ENCODE measurements around the gene FAM216A.

Gene FAM216A

GRCh38 chr12:110533607-110534006, 65.0 kb downstream of the FAM216A start:
- H3K4me1 ChIP-seq (ENCODE audit: control insufficient read depth, low read length) = peaks cover 53% of the 10 kb centered on the region
- peak overlapping the region; percentile 23 for H3K4me2 ChIP-seq (ENCODE audit: low read length)
- H3K9me2 ChIP-seq (replicated peaks; ENCODE audit: control insufficient read depth, low read length) = no peaks in the 10 kb centered on the region
- H3F3A ChIP-seq (ENCODE audit: control insufficient read depth, insufficient read depth) = peaks cover 11% of the 10 kb centered on the region; the same call in 1 of the 2 replicates
- peaks cover 68% of the 10 kb centered on the region for H3K36me3 ChIP-seq (ENCODE audit: control insufficient read depth, low read length)
- TF ChIP-seq EZH2phosphoT487 (IDR thresholded peaks at IDR 0.05; ENCODE audit: borderline replicate concordance, low read length) = no peak
- TF ChIP-seq CTCF (IDR thresholded peaks at IDR 0.05; ENCODE audit: low read depth, low read length, poor library complexity, severe bottlenecking) = no peak
- no peak overlapping the region for H3K27ac ChIP-seq (ENCODE audit: low read depth, low read length)
- H3K4me3 ChIP-seq (ENCODE audit: low read length) = no peak overlapping the region
- H3K27me3 ChIP-seq (ENCODE audit: control insufficient read depth, low read length) = no peaks in the 10 kb centered on the region
- no peaks in the 10 kb centered on the region for H3K9me3 ChIP-seq (ENCODE audit: control insufficient read depth, insufficient read depth, low read length)
- peaks cover 19% of the 10 kb centered on the region for H3K79me2 ChIP-seq (ENCODE audit: control insufficient read depth, low read length)
- no peaks in the 10 kb centered on the region for H4K20me1 ChIP-seq (ENCODE audit: control insufficient read depth, insufficient read depth, low read depth, low read length)

- no peak overlapping the region for H3K4me3 ChIP-seq (ENCODE audit: low read length)
- no peaks in the 10 kb centered on the region for H3K9me3 ChIP-seq (ENCODE audit: control insufficient read depth, insufficient read depth, low read length)
- no peak overlapping the region for H3K4me2 ChIP-seq (ENCODE audit: low read length)
- peaks cover 80% of the 10 kb centered on the region for H3K36me3 ChIP-seq (ENCODE audit: control insufficient read depth, low read length)
- peaks cover 50% of the 10 kb centered on the region for H3K4me1 ChIP-seq (ENCODE audit: control insufficient read depth, low read length)
- no peak for TF ChIP-seq CTCF (IDR thresholded peaks at IDR 0.05; ENCODE audit: low read depth, low read length, poor library complexity, severe bottlenecking)
- no peak for TF ChIP-seq EZH2phosphoT487 (IDR thresholded peaks at IDR 0.05; ENCODE audit: borderline replicate concordance, low read length)
- peaks cover 16% of the 10 kb centered on the region; the same call in 1 of the 2 replicates for H3F3A ChIP-seq (ENCODE audit: control insufficient read depth, insufficient read depth)
- H3K9me2 ChIP-seq (replicated peaks; ENCODE audit: control insufficient read depth, low read length) = no peaks in the 10 kb centered on the region
- H3K27me3 ChIP-seq (ENCODE audit: control insufficient read depth, low read length) = no peaks in the 10 kb centered on the region
- no peaks in the 10 kb centered on the region for H4K20me1 ChIP-seq (ENCODE audit: control insufficient read depth, insufficient read depth, low read depth, low read length)
- peaks cover 29% of the 10 kb centered on the region for H3K79me2 ChIP-seq (ENCODE audit: control insufficient read depth, low read length)
- H3K27ac ChIP-seq (ENCODE audit: low read depth, low read length) = no peak overlapping the region
Measured at GRCh38 chr12:110534811-110535210, 66.2 kb downstream of the FAM216A start.

GRCh38 chr12:110536834-110537604, 68.4 kb downstream of the FAM216A start:
- TF ChIP-seq EZH2phosphoT487 (IDR thresholded peaks at IDR 0.05; ENCODE audit: borderline replicate concordance, low read length) = no peak
- TF ChIP-seq CTCF (IDR thresholded peaks at IDR 0.05; ENCODE audit: low read depth, low read length, poor library complexity, severe bottlenecking) = no peak
- Histone ChIP-seq H3K27me3 (ENCODE audit: control insufficient read depth, low read length) (no peaks in the 10 kb centered on the region), H3K4me3 (ENCODE audit: low read length) (no peak overlapping the region), H3K27ac (ENCODE audit: low read depth, low read length) (no peak overlapping the region), H3K4me2 (ENCODE audit: low read length) (no peak overlapping the region), H3F3A (ENCODE audit: control insufficient read depth, insufficient read depth) (peaks cover 9% of the 10 kb centered on the region; the same call in 1 of the 2 replicates), H3K36me3 (ENCODE audit: control insufficient read depth, low read length) (peaks cover 83% of the 10 kb centered on the region), H3K4me1 (ENCODE audit: control insufficient read depth, low read length) (peaks cover 28% of the 10 kb centered on the region), H4K20me1 (ENCODE audit: control insufficient read depth, insufficient read depth, low read depth, low read length) (no peaks in the 10 kb centered on the region), H3K9me2 (replicated peaks; ENCODE audit: control insufficient read depth, low read length) (no peaks in the 10 kb centered on the region), H3K79me2 (ENCODE audit: control insufficient read depth, low read length) (peaks cover 34% of the 10 kb centered on the region), H3K9me3 (ENCODE audit: control insufficient read depth, insufficient read depth, low read length) (no peaks in the 10 kb centered on the region)
